ENCODE measurements around the gene CAMTA1. TPM values are rescaled to one million over a fixed set of nuclear protein-coding genes. Genes with fewer than 3 reads are reported as not detected.

The CAMTA1 gene
- total RNA-seq, 1 experiment from 2014 or later, result 50.3 TPM

DNA sequence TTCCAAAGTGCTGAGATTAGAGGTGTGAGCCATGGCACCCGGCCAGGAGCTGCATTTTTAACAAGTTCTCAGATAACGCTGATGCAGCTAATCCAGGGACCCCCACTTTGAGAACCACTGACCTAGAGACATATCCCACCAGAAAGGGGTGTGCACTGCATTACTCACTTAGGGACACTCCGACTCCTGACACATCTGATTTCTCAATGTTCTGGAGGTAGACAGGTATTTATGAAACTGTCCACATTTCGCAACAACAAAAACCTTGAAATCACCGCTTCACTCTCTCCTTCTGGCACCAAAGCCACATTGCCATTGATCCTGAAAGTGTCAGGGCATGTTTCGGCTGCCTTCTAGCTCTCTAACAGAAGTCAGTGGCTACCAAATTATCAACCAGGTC lies 23.2 kb upstream of the CAMTA1 start:
- BruUV-seq (replicated peaks), result no TSS peak
- TF ChIP-seq, protein P1, sequence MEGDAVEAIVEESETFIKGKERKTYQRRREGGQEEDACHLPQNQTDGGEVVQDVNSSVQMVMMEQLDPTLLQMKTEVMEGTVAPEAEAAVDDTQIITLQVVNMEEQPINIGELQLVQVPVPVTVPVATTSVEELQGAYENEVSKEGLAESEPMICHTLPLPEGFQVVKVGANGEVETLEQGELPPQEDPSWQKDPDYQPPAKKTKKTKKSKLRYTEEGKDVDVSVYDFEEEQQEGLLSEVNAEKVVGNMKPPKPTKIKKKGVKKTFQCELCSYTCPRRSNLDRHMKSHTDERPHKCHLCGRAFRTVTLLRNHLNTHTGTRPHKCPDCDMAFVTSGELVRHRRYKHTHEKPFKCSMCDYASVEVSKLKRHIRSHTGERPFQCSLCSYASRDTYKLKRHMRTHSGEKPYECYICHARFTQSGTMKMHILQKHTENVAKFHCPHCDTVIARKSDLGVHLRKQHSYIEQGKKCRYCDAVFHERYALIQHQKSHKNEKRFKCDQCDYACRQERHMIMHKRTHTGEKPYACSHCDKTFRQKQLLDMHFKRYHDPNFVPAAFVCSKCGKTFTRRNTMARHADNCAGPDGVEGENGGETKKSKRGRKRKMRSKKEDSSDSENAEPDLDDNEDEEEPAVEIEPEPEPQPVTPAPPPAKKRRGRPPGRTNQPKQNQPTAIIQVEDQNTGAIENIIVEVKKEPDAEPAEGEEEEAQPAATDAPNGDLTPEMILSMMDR (IDR thresholded peaks at IDR 0.05; ENCODE audit: unreplicated experiment), result no peak
- Mint-ChIP-seq H3K4me1 (ENCODE audit: low read depth, unreplicated experiment) (no peaks in the 10 kb centered on the region), H3K27ac (ENCODE audit: unreplicated experiment) (no peak overlapping the region), H3K36me3 (ENCODE audit: insufficient read depth, unreplicated experiment) (no peaks in the 10 kb centered on the region), H3K27me3 (ENCODE audit: unreplicated experiment) (peaks cover 27% of the 10 kb centered on the region), H3K4me3 (ENCODE audit: low read depth, unreplicated experiment) (no peak overlapping the region), H3K9me3 (ENCODE audit: low read depth, unreplicated experiment) (no peaks in the 10 kb centered on the region)
- intact Hi-C loops (cut with micrococcal nuclease; ENCODE audit: unreplicated experiment), result no loop called here
- DNase-seq, result no peak
- CTCF ChIA-PET, result no interaction called here

GRCh38 chr1:6770751-6771440 lies 14.4 kb upstream of the CAMTA1 start:
- BruUV-seq (replicated peaks), result no TSS peak
- H3K4me1 Mint-ChIP-seq (ENCODE audit: low read depth, unreplicated experiment), result no peaks in the 10 kb centered on the region
- no peaks in the 10 kb centered on the region for H3K36me3 Mint-ChIP-seq (ENCODE audit: insufficient read depth, unreplicated experiment)
- no peaks in the 10 kb centered on the region for H3K9me3 Mint-ChIP-seq (ENCODE audit: low read depth, unreplicated experiment)
- CTCF ChIA-PET, result no interaction called here
- peaks cover 12% of the 10 kb centered on the region for H3K27me3 Mint-ChIP-seq (ENCODE audit: unreplicated experiment)
- H3K4me3 Mint-ChIP-seq (ENCODE audit: low read depth, unreplicated experiment), result no peak overlapping the region
- intact Hi-C loops (cut with micrococcal nuclease; ENCODE audit: unreplicated experiment), result no loop called here
- TF ChIP-seq, protein P1 (IDR thresholded peaks at IDR 0.05; ENCODE audit: unreplicated experiment), result no peak
- H3K27ac Mint-ChIP-seq (ENCODE audit: unreplicated experiment), result no peak overlapping the region
- no peak for DNase-seq

GRCh38 chr1:6771441-6771769 lies 13.8 kb upstream of the CAMTA1 start:
- Mint-ChIP-seq H3K9me3 (ENCODE audit: low read depth, unreplicated experiment) (no peaks in the 10 kb centered on the region), H3K27ac (ENCODE audit: unreplicated experiment) (no peak overlapping the region), H3K36me3 (ENCODE audit: insufficient read depth, unreplicated experiment) (no peaks in the 10 kb centered on the region), H3K4me1 (ENCODE audit: low read depth, unreplicated experiment) (no peaks in the 10 kb centered on the region), H3K4me3 (ENCODE audit: low read depth, unreplicated experiment) (no peak overlapping the region), H3K27me3 (ENCODE audit: unreplicated experiment) (peaks cover 12% of the 10 kb centered on the region)
- CTCF ChIA-PET, result interaction anchor here (0.7 kb wide), 1 partner anchor 50 kb away, joined by 3 read pairs; no protein-coding TSS in a partner anchor
- TF ChIP-seq, protein P1 (IDR thresholded peaks at IDR 0.05; ENCODE audit: unreplicated experiment), result no peak
- BruUV-seq (replicated peaks), result no TSS peak
- intact Hi-C loops (cut with micrococcal nuclease; ENCODE audit: unreplicated experiment), result no loop called here
- DNase-seq, result no peak

DNA sequence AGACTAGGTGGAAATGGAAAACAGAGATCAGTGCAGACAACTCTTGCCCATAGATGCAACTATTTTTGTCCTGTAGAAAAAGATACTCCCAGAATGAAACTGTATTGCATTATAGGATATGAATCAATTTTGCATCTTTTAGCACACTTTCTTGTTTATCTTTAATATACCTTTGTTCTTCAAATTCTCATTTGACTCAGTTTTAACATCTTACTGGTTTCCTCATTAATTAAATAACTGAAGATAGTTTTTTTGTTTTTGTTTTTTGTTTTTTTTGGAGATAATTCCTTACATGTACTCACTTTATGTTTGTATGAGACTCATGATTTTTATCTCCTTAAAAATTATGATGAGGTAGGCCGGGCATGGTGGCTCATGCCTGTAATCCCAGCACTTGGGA lies 10.9 kb upstream of the CAMTA1 start:
- Mint-ChIP-seq H3K27ac (ENCODE audit: unreplicated experiment) (no peak overlapping the region), H3K9me3 (ENCODE audit: low read depth, unreplicated experiment) (no peaks in the 10 kb centered on the region), H3K27me3 (ENCODE audit: unreplicated experiment) (peaks cover 12% of the 10 kb centered on the region), H3K4me1 (ENCODE audit: low read depth, unreplicated experiment) (no peaks in the 10 kb centered on the region), H3K36me3 (ENCODE audit: insufficient read depth, unreplicated experiment) (no peaks in the 10 kb centered on the region), H3K4me3 (ENCODE audit: low read depth, unreplicated experiment) (no peak overlapping the region)
- no peak for DNase-seq
- no TSS peak for BruUV-seq (replicated peaks)
- CTCF ChIA-PET, result no interaction called here
- intact Hi-C loops (cut with micrococcal nuclease; ENCODE audit: unreplicated experiment), result no loop called here
- TF ChIP-seq, protein P1 (IDR thresholded peaks at IDR 0.05; ENCODE audit: unreplicated experiment), result no peak
